Keratinocyte (primary cell): Measurements from ENCODE around the gene MAP3K4. TPM values are rescaled to one million over a fixed set of nuclear protein-coding genes. Genes with fewer than 3 reads are reported as not detected.

ENCODE experiments used
- DNase-seq: peaks from one replicate; pipeline ENCODE4 v3.0.0-alpha.2; 2011; ENCODE audit warnings: low read depth, missing footprints, low spot score
- FAIRE-seq: peaks from 2 replicates; lab custom pipeline; 2011; peaks lifted over from hg19 to GRCh38; lab: Jason Lieb, UNC
- H2AFZ ChIP-seq: 2 replicates; pipeline ENCODE4 v1.6.0; 2012; ENCODE audit warnings: low read length, control low read depth, inconsistent platforms; ENCODE audit not compliant: control insufficient read depth
- H3K27ac ChIP-seq: 2 replicates; pipeline ENCODE4 v1.5.1; 2011; ENCODE audit warnings: low read length; ENCODE audit not compliant: control insufficient read depth, insufficient read depth
- H3K27me3 ChIP-seq: 3 replicates; pipeline ENCODE4 v1.6.0; 2011; ENCODE audit warnings: low read length; ENCODE audit not compliant: control insufficient read depth, insufficient read depth; ENCODE audit errors: extremely low read depth
- H3K36me3 ChIP-seq, 2 experiments: 2 replicates in 1 of 2; 3 replicates in 1 of 2; pipeline ENCODE4 v1.5.1; 2011; ENCODE audit warnings: low read length in 2 of 2, mild to moderate bottlenecking in 1 of 2; ENCODE audit not compliant: control insufficient read depth in 2 of 2, insufficient read depth in 2 of 2; ENCODE audit errors: extremely low read depth in 1 of 2
- H3K4me1 ChIP-seq: 3 replicates; pipeline ENCODE4 v1.5.1; 2011; ENCODE audit warnings: low read length; ENCODE audit not compliant: control insufficient read depth, insufficient read depth; ENCODE audit errors: extremely low read depth
- H3K4me2 ChIP-seq: 3 replicates; pipeline ENCODE4 v1.6.0; 2011; ENCODE audit warnings: low read depth, low read length; ENCODE audit not compliant: control insufficient read depth, insufficient read depth; ENCODE audit errors: extremely low read depth
- H3K4me3 ChIP-seq, 3 experiments: fragments of 200-600 bp in 1 of 3; sonication (generic) in 1 of 3; 2 replicates in 2 of 3; 3 replicates in 1 of 3; pipeline ENCODE4 v1.5.1; 2011 to 2016; ENCODE audit warnings: low read length in 3 of 3, mild to moderate bottlenecking in 3 of 3, control low read depth in 2 of 3, inconsistent platforms in 1 of 3, low read depth in 1 of 3, mixed read lengths in 1 of 3, mixed run types in 1 of 3, moderate library complexity in 1 of 3; ENCODE audit not compliant: control insufficient read depth in 2 of 3, insufficient read depth in 2 of 3; ENCODE audit errors: extremely low read depth in 1 of 3
- H3K79me2 ChIP-seq: 2 replicates; pipeline ENCODE4 v1.6.0; 2012; ENCODE audit warnings: low read length; ENCODE audit not compliant: control insufficient read depth, insufficient read depth
- H3K9ac ChIP-seq: 3 replicates; pipeline ENCODE4 v1.6.0; 2011; ENCODE audit warnings: low read length; ENCODE audit not compliant: control insufficient read depth, insufficient read depth; ENCODE audit errors: extremely low read depth
- H3K9me1 ChIP-seq: 3 replicates; pipeline ENCODE4 v1.6.0; 2011; ENCODE audit warnings: low read length; ENCODE audit not compliant: control insufficient read depth, insufficient read depth; ENCODE audit errors: extremely low read depth
- H3K9me3 ChIP-seq: 2 replicates; pipeline ENCODE4 v1.5.1; 2012; ENCODE audit warnings: low read depth, low read length; ENCODE audit not compliant: control insufficient read depth
- H4K20me1 ChIP-seq: 3 replicates; pipeline ENCODE4 v1.6.0; 2011; ENCODE audit warnings: low read length; ENCODE audit not compliant: control insufficient read depth, insufficient read depth; ENCODE audit errors: extremely low read depth
- CTCF ChIP-seq, 3 experiments: IDR thresholded peaks in 1 of 3; conservative IDR thresholded peaks in 1 of 3; optimal IDR thresholded peaks in 1 of 3; 2 replicates in 2 of 3; 3 replicates in 1 of 3; pipeline versions ENCODE3 to v1.5.1; 2011; ENCODE audit warnings: low read length in 3 of 3, mild to moderate bottlenecking in 3 of 3, moderate library complexity in 2 of 3, control low read depth in 1 of 3, inconsistent platforms in 1 of 3; ENCODE audit not compliant: insufficient read depth in 2 of 3; ENCODE audit errors: extremely low read depth in 1 of 3
- EZH2 ChIP-seq: IDR thresholded peaks from one replicate; pipeline ENCODE4 v1.6.1; 2012; ENCODE audit warnings: inconsistent platforms, mild to moderate bottlenecking, low read length, moderate library complexity
- dilution Hi-C: fragments of 300-500 bp; cut with MboI; formaldehyde crosslinking; loops from one replicate; pipeline ENCODE4 v1.7.0; 2020; ENCODE audit warnings: low sequenced_read_pairs; ENCODE audit not compliant: extremely low pct_ligation_motif_present
- polyA plus RNA-seq, 5 experiments: library from polyadenylated mRNA; depleted of rRNA in 3 of 5; stranded (reverse) in 3 of 5; stranded (forward) in 1 of 5; unstranded in 1 of 5; fragments of >200 nt; gene quantifications; 1 replicate in 1 of 5; 2 replicates in 3 of 5; 3 replicates in 1 of 5; pipeline versions ENCODE4 v1.2.1 to v1.2.3, GENCODE V29; 2011 to 2012; ENCODE audit warnings: missing spikeins in 2 of 5, low read depth in 1 of 5, low replicate concordance in 1 of 5

MAP3K4 gene
- polyA plus RNA-seq, 1 donor (not counting 4 experiments of a cell fraction or from before 2014, with no cell fraction given), result 12.8 TPM

- H4K20me1 ChIP-seq, result no peaks in the 10 kb centered on the region
- no peak overlapping the region for H3K4me3 ChIP-seq
- no peaks in the 10 kb centered on the region for H3K79me2 ChIP-seq
- no peaks in the 10 kb centered on the region for H3K9me1 ChIP-seq
- peaks cover 6% of the 10 kb centered on the region for H3K4me1 ChIP-seq
- dilution Hi-C loops, result no loop called here
- no peaks in the 10 kb centered on the region for H3K27me3 ChIP-seq
- H3K36me3 ChIP-seq, result peaks cover 5 to 21% of the 10 kb centered on the region in 2 experiments
- DNase-seq, result no peak
- H3K4me2 ChIP-seq, result no peak overlapping the region
- no peak for FAIRE-seq
- no peak overlapping the region for H3K9ac ChIP-seq
- TF ChIP-seq CTCF (optimal IDR thresholded peaks at IDR 0.05 in 1 of 3, IDR thresholded peaks at IDR 0.05 in 1 of 3, conservative IDR thresholded peaks at IDR 0.05 in 1 of 3; ENCODE audit: extremely low read depth in 1 of 3, insufficient read depth in 2 of 3, low read length in 3 of 3) (peak in 1 of 3 experiments; percentile 26), EZH2 (no peak)
- H3K27ac ChIP-seq, result no peak overlapping the region
- no peaks in the 10 kb centered on the region for H3K9me3 ChIP-seq
- no peak overlapping the region for H2AFZ ChIP-seq
Measured at GRCh38 chr6:161100072-161100471, 108.5 kb downstream of the MAP3K4 start.

GRCh38 chr6:161101517-161101916 lies 109.9 kb downstream of the MAP3K4 start:
- no peak for DNase-seq
- no peaks in the 10 kb centered on the region for H3K9me3 ChIP-seq
- no peak for FAIRE-seq
- H2AFZ ChIP-seq, result no peak overlapping the region
- no peak overlapping the region for H3K4me2 ChIP-seq
- H3K9me1 ChIP-seq, result no peaks in the 10 kb centered on the region
- H3K9ac ChIP-seq, result no peak overlapping the region
- dilution Hi-C loops, result no loop called here
- no peaks in the 10 kb centered on the region for H3K27me3 ChIP-seq
- no peak overlapping the region for H3K27ac ChIP-seq
- H3K79me2 ChIP-seq, result no peaks in the 10 kb centered on the region
- no peaks in the 10 kb centered on the region for H4K20me1 ChIP-seq
- TF ChIP-seq EZH2 (no peak), CTCF (optimal IDR thresholded peaks at IDR 0.05 in 1 of 3, IDR thresholded peaks at IDR 0.05 in 1 of 3, conservative IDR thresholded peaks at IDR 0.05 in 1 of 3; ENCODE audit: extremely low read depth in 1 of 3, insufficient read depth in 2 of 3, low read length in 3 of 3) (peak in 1 of 3 experiments; percentile 38)
- H3K36me3 ChIP-seq, result peaks cover 5 to 21% of the 10 kb centered on the region in 2 experiments
- H3K4me3 ChIP-seq, result no peak overlapping the region
- peaks cover 12% of the 10 kb centered on the region for H3K4me1 ChIP-seq
